Activated T-cell treated with anti-CD3 and anti-CD28 coated beads, Interleukin-2, amount 50 U/mL, for 4 hours (primary cell): ENCODE measurements around the gene PKP3. TPM values are rescaled to one million over a fixed set of nuclear protein-coding genes. Genes with fewer than 3 reads are reported as not detected.

Experiments used
- ATAC-seq, 2 donors: fragments of 200-7000 bp; cut with Tn5 transposase; one replicate each; pipeline ENCODE4 v1.10.0; 2021
- DNase-seq: peaks from one replicate; pipeline ENCODE4 v3.0.0-alpha.2; 2020
- H3K27me3 Mint-ChIP-seq: one replicate; pipeline ENCODE4 v1.8.0; 2021; ENCODE audit warnings: low read depth, mixed read lengths
- H3K36me3 Mint-ChIP-seq: one replicate; pipeline ENCODE4 v1.8.0; 2022; ENCODE audit warnings: mixed read lengths; ENCODE audit not compliant: insufficient read depth
- H3K4me1 Mint-ChIP-seq: one replicate; pipeline ENCODE4 v1.8.0; 2021; ENCODE audit warnings: low read depth, mixed read lengths
- H3K4me3 Mint-ChIP-seq: one replicate; pipeline ENCODE4 v1.8.0; 2021; ENCODE audit warnings: mild to moderate bottlenecking, moderate library complexity, mixed read lengths
- H3K9me3 Mint-ChIP-seq: one replicate; pipeline ENCODE4 v1.8.0; 2021; ENCODE audit warnings: mixed read lengths
- total RNA-seq, 3 donors: library from RNA; stranded (reverse); gene quantifications; one replicate each; pipeline ENCODE4 v1.2.1, GENCODE V29; 2021

PKP3 gene
- total RNA-seq, 3 donors from 2014 or later: 0.11 to 0.40 (median 0.16) TPM

DNA sequence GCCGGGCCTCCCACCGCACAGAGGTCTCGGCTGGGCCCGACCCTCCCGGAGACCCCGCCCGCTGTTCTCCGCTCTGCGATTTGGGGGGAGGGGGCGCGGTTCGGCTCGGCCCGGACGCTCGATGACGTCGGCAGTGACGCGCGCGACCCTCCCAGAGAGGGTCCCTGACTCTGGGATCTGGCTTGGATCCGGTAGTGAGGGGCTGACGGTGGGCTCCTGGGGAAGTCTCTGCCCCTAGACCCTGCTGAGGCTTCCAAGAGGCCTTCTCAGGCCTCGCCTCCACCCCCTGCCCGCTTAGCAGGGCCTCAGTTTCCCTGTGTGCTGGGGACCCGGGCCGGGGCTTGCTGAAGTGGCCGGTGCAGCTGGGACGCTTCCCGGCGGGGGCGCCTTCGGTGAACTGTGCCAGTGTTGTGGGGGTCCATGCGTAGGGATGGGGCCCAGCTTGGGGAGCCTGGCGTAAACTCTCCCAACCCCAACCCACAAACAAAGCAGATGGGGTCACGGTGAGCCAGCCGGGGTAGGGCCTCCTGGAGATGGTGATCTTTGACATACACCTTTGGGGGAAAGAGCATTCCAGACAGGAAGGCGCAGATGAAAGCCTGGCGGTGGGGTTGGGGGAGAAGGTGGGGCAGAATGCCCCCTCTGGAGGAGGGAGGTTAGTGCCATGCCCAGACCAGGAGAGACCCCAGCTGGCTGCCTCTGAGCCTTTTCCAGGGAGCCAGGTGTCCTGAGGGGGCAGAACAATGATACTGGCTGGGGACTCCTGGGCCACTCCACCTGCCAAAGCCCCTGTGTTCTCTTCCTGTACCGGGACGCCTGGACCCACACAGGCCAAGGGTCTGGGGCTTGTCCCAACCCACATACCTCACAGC lies 23.7 kb upstream of the PKP3 start:
- Mint-ChIP-seq H3K9me3 (no peaks in the 10 kb centered on the region), H3K27me3 (peaks cover 40% of the 10 kb centered on the region), H3K36me3 (no peaks in the 10 kb centered on the region), H3K4me3 (peak overlapping the region; percentile 61), H3K4me1 (peaks cover 11% of the 10 kb centered on the region)
- ATAC-seq (no peak), DNase-seq (no peak)

GRCh38 chr11:371051-371450 lies 23.0 kb upstream of the PKP3 start:
- DNase-seq: no peak
- H3K4me3 Mint-ChIP-seq: no peak overlapping the region
- ATAC-seq: no peak
- H3K36me3 Mint-ChIP-seq: no peaks in the 10 kb centered on the region
- H3K27me3 Mint-ChIP-seq: peaks cover 36% of the 10 kb centered on the region
- no peaks in the 10 kb centered on the region for H3K9me3 Mint-ChIP-seq
- peaks cover 11% of the 10 kb centered on the region for H3K4me1 Mint-ChIP-seq

DNA sequence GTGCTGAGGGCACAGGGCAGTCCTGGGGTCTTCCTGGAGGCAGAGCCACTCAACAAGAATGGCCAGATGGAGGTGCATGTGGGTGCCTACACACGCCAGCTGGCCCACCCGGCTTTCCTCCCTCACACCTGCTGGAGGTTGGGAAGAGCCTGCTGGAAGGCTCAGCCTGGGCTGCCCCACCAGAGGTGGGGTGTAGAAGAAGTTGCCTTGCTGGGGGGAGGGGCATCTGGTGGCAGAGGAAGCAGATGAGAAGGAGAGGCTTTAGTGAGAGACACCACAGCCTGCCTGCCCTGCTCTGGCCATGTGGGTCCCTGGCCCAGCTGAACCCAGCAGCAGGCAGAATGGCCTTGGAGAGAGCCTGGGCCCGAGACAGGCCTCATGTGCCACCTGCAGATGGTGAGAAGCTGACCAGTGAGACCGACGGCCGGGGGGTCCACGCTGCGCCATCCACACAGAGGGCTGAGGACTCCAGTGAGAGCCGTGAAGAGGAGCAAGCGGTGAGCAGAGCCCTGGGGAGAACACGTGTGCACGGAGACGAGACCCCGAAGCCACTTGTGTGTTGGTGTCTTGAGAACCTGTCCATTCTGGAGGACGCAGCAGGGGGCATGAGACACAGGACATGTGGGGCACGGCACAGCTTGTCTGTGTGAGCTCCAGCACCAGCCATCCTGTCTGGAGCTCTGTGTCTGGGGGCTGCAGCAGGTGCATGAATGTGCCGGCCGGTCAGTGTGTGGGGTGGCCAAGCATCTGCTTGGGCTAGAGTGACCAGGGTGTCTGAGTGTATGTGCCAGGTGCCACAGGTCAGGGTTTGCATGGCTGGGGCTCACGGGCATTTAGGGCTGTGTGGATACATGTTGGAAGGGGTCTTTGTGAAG lies 22.1 kb upstream of the PKP3 start:
- H3K4me1 Mint-ChIP-seq: peaks cover 11% of the 10 kb centered on the region
- no peaks in the 10 kb centered on the region for H3K36me3 Mint-ChIP-seq
- H3K4me3 Mint-ChIP-seq: no peak overlapping the region
- ATAC-seq (no peak), DNase-seq (no peak)
- no peaks in the 10 kb centered on the region for H3K9me3 Mint-ChIP-seq
- H3K27me3 Mint-ChIP-seq: peaks cover 27% of the 10 kb centered on the region

DNA sequence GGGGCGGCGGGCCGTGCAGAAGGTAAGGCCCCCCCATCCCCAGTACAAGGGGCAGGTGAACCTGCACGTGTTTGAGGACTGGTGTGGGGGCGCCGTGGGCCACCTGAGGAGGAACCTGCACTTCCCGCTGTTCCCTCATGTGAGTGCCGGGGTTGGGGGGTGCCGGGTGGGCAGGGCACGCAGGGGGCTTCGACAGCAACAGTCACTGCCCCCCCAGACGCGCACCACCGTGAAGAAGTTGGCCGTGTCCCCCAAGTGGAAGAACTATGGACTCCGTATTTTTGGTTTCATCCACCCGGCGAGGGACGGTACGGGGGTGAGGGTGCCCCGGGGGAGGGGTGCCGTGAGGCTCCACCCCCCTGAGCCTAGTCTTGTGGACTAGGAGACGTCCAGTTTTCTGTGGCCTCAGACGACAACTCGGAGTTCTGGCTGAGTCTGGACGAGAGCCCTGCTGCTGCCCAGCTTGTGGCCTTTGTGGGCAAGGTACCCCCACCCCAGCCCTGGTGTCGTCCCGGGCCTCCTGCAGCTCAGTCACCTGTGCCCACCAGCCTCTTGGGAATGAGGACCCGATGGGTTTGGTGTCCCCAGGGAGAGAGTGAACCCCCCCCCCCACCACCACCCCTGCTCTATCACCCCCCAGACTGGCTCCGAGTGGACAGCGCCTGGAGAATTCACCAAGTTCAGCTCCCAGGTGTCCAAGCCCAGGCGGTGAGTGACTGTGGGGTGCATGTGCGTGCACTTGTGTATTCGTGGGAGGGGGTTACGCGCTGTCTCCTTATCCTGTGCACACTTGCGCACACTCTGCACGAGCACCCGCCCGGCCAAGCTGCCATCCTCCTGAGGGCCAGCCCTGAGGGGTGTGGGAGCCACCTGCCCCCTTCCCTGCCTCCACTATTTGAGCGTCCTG lies 20.9 kb upstream of the PKP3 start:
- no peak for DNase-seq
- H3K4me1 Mint-ChIP-seq: peaks cover 8% of the 10 kb centered on the region
- peaks cover 16% of the 10 kb centered on the region for H3K27me3 Mint-ChIP-seq
- no peak overlapping the region for H3K4me3 Mint-ChIP-seq
- H3K9me3 Mint-ChIP-seq: no peaks in the 10 kb centered on the region
- no peak for ATAC-seq
- H3K36me3 Mint-ChIP-seq: no peaks in the 10 kb centered on the region

DNA sequence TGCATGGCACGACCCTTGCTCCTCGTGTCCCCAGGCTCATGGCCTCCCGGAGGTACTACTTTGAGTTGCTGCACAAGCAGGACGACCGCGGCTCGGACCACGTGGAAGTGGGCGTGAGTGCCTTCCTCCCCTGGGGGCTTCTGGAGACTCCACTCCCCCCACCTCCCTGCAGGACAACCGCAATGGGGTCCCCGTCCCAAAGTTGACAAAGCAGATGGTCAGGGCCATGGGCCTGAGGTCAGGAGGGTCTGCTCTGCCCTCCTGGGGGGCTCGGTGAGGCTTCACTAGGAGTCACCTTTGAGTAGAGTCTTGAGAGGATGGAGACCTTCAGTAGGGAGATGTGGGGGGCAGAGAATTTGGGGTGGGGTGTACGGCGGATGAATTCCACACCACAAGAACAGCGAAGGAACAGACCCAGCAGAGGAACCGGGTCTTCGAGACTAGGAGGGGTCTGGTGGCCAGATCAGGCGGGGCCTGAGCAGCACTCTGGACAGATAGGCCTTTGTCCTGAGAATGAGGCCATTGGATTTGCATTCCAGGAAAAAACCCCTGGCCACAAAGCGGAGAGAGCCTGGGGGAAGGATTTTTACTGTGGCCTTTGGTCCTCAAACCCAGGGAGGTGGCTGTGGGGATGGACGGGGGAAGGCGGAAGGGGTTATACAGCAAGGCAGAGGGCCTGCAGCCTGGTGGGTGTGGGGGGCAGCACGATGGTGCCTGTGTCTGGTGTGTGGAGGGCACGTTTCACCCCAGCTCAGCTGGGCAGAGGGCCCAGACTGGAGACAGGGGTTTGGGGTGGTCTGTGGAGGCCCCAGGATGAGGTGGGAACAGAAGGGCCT lies 20.1 kb upstream of the PKP3 start:
- no peaks in the 10 kb centered on the region for H3K36me3 Mint-ChIP-seq
- ATAC-seq (no peak), DNase-seq (no peak)
- peaks cover 3% of the 10 kb centered on the region for H3K4me1 Mint-ChIP-seq
- H3K4me3 Mint-ChIP-seq: no peak overlapping the region
- peaks cover 10% of the 10 kb centered on the region for H3K27me3 Mint-ChIP-seq
- no peaks in the 10 kb centered on the region for H3K9me3 Mint-ChIP-seq

DNA sequence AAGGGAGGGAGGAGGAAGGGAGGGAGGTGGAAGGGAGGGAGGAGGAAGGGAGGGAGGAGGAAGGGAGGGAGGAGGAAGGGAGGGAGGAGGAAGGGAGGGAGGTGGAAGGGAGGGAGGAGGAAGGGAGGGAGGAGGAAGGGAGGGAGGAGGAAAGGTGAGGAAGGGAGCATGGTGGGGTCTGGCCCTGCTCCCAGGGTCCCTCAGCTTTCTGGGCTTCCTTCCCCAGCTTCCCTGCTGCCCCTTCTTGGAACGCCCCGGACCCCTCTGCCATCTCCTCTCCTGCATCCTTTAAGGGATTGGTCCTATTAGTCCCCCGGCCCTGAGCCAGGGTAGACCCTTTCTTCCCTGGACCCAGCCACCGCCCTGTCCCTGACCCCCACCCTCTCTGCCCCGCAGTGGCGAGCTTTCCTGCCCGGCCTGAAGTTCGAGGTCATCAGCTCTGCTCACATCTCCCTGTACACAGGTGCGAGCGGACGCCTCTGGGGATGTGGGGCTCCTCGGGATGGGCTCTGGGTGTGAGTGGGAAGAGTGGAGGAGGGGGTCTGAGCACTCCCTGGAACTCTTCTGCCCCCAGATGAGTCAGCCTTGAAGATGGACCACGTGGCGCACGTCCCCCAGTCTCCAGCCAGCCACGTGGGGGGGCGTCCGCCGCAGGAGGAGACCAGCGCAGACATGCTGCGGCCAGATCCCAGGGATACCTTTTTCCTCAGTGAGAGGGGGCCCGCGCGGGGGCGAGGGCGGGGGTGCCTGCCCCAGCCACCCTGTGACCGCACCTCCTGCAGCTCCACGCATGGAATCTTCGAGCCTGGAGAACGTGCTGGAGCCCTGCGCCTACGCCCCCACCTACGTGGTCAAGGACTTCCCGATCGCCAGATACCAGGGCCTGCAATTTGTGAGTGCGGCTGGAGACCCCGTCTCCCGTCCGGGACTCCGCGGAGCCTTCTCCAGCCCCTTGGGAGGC lies 18.7 kb upstream of the PKP3 start:
- Mint-ChIP-seq H3K36me3 (no peaks in the 10 kb centered on the region), H3K4me3 (no peak overlapping the region), H3K27me3 (peaks cover 6% of the 10 kb centered on the region), H3K9me3 (no peaks in the 10 kb centered on the region), H3K4me1 (peaks cover 2% of the 10 kb centered on the region)
- ATAC-seq (no peak), DNase-seq (no peak)

DNA sequence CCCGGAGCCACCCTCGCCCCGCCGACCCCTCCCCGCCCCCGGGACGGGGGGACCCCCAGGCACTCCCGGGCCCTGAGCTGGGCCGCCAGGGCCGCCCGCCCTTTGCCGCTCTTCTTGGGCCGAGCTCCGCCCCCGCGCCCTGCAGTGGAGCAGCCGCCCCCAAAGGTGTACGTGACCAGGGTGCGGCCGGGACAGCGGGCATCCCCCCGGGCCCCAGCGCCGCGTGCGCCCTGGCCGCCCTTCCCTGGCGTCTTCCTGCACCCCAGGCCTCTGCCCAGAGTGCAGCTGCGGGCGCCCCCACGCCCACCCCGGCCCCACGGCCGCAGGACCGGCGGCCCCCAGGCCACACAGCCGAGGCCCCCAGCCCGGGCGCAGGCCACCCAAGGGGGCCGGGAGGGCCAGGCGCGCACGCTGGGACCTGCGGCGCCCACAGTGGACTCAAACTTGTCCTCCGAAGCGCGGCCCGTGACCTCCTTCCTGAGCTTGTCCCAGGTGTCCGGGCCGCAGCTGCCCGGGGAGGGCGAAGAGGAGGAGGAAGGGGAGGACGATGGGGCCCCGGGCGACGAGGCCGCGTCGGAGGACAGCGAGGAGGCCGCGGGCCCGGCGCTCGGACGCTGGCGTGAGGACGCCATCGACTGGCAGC lies 17.4 kb upstream of the PKP3 start:
- Mint-ChIP-seq H3K36me3 (no peaks in the 10 kb centered on the region), H3K27me3 (no peaks in the 10 kb centered on the region), H3K9me3 (no peaks in the 10 kb centered on the region), H3K4me1 (no peaks in the 10 kb centered on the region), H3K4me3 (no peak overlapping the region)
- DNase-seq (no peak), ATAC-seq (no peak)

DNA sequence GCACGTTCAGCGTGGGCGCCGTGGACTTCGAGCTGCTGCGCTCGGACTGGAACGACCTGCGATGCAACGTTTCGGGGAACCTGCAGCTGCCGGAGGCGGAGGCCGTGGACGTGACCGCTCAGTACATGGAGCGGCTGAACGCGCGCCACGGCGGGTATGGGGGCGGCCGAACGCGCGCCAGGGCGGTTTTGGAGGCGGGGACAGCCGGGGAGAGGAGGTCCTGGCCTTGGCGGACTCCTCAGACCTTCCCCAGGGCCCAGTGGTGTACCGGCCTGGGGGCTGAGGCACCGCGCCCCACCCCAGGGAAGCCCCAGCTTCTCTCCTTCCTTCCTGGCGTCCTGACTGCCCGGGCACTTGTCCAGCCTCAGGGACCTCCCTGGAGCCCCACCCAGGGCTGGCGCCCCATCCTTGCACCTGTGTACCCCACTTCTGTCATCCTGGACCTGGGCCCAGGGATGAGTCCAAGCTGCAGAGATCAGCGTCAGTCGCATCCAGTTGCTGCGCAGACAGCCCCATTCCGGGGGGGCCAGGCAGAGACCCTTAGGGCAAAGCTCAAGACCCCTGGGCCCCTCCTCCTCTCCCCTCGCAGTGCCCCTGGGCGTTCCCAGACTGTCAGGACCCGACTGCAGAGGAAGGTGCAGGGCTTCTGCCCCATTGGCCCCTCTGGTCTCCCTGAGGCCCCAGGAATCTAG lies 16.7 kb upstream of the PKP3 start:
- Mint-ChIP-seq H3K36me3 (no peaks in the 10 kb centered on the region), H3K27me3 (peaks cover 2% of the 10 kb centered on the region), H3K4me3 (no peak overlapping the region), H3K4me1 (no peaks in the 10 kb centered on the region), H3K9me3 (no peaks in the 10 kb centered on the region)
- no peak for ATAC-seq
- DNase-seq: no peak

- H3K4me1 Mint-ChIP-seq: no peaks in the 10 kb centered on the region
- ATAC-seq: no peak
- DNase-seq: no peak
- H3K9me3 Mint-ChIP-seq: no peaks in the 10 kb centered on the region
- no peak overlapping the region for H3K4me3 Mint-ChIP-seq
- peaks cover 2% of the 10 kb centered on the region for H3K27me3 Mint-ChIP-seq
- H3K36me3 Mint-ChIP-seq: no peaks in the 10 kb centered on the region
Measured at GRCh38 chr11:377883-378500, 16.0 kb upstream of the PKP3 start.

GRCh38 chr11:379205-380094 lies 14.6 kb upstream of the PKP3 start:
- peaks cover 4% of the 10 kb centered on the region for H3K27me3 Mint-ChIP-seq
- no peaks in the 10 kb centered on the region for H3K4me1 Mint-ChIP-seq
- H3K9me3 Mint-ChIP-seq: no peaks in the 10 kb centered on the region
- H3K4me3 Mint-ChIP-seq: no peak overlapping the region
- no peak for DNase-seq
- no peak for ATAC-seq
- no peaks in the 10 kb centered on the region for H3K36me3 Mint-ChIP-seq

- DNase-seq: no peak
- H3K9me3 Mint-ChIP-seq: no peaks in the 10 kb centered on the region
- peaks cover 4% of the 10 kb centered on the region for H3K27me3 Mint-ChIP-seq
- ATAC-seq: no peak
- no peaks in the 10 kb centered on the region for H3K4me1 Mint-ChIP-seq
- no peak overlapping the region for H3K4me3 Mint-ChIP-seq
- no peaks in the 10 kb centered on the region for H3K36me3 Mint-ChIP-seq
Measured at GRCh38 chr11:380095-380480, 13.9 kb upstream of the PKP3 start.
